ENCODE measurements around the gene TICAM1. TPM values are rescaled to one million over a fixed set of nuclear protein-coding genes. Genes with fewer than 3 reads are reported as not detected.

TICAM1 gene
- total RNA-seq, 2 experiments from 2014 or later, result 14.7 to 15.0 TPM

DNA sequence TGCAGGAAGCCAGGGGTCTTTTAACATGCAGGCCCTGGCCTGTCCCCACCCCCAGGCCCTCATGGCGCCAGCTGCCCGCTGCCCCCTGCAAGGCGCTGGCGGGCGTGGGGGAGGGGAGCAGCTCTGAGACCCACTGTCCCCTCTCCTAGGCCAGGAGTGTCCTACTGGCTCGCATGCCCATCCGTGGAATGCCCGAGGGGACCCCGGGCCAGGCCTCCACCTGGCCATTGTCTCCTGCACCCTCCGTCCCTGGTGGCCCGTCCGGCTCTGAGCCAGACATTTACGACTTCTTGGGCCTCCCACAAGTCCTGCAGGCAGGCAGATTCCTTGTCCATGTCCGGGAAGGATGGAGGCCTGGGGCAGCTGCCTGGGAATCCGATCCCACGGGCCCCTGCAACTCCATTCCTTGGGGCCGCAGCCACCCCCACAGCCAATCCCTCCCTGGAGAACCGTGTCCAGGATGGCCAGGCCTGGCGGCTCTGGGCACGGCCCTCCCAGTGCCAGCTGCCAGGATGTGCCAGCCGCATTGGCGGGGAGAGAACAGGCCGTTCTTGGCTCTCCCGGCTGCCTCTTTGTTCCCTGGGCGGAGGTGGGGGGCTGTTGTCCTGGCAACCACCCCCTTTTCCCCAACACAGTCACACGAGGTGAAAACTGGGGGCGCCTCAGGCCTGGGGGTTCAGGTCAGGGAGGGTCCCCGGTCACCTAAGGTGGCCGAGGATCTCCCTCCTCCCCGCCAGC lies 46.4 kb upstream of the TICAM1 start:
- Histone ChIP-seq H3K9me3 (ENCODE audit: control insufficient read depth in 1 of 2, insufficient read depth in 1 of 2, low read length in 2 of 2) (peaks cover 0 to 5% of the 10 kb centered on the region in 2 experiments), H3K36me3 (ENCODE audit: insufficient read depth, low read length) (no peaks in the 10 kb centered on the region), H3K4me1 (ENCODE audit: insufficient read depth, low read length) (peaks cover 13% of the 10 kb centered on the region), H3K27ac (ENCODE audit: low read depth in 1 of 2, low read length in 2 of 2) (no peak overlapping the region), H3K4me3 (ENCODE audit: low read length) (no peak overlapping the region), H3K27me3 (ENCODE audit: control insufficient read depth in 1 of 2, insufficient read depth in 2 of 2, low read length in 2 of 2) (no peaks in the 10 kb centered on the region)
- no peak overlapping the region for H3K27ac Mint-ChIP-seq
- no peaks in the 10 kb centered on the region for H3K4me1 Mint-ChIP-seq (ENCODE audit: low read depth)
- TF ChIP-seq, protein P1, sequence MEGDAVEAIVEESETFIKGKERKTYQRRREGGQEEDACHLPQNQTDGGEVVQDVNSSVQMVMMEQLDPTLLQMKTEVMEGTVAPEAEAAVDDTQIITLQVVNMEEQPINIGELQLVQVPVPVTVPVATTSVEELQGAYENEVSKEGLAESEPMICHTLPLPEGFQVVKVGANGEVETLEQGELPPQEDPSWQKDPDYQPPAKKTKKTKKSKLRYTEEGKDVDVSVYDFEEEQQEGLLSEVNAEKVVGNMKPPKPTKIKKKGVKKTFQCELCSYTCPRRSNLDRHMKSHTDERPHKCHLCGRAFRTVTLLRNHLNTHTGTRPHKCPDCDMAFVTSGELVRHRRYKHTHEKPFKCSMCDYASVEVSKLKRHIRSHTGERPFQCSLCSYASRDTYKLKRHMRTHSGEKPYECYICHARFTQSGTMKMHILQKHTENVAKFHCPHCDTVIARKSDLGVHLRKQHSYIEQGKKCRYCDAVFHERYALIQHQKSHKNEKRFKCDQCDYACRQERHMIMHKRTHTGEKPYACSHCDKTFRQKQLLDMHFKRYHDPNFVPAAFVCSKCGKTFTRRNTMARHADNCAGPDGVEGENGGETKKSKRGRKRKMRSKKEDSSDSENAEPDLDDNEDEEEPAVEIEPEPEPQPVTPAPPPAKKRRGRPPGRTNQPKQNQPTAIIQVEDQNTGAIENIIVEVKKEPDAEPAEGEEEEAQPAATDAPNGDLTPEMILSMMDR (IDR thresholded peaks at IDR 0.05), result no peak
- H3K9me3 Mint-ChIP-seq, result no peaks in the 10 kb centered on the region
- DNase-seq (no peak), ATAC-seq (ENCODE audit: poor library complexity) (no peak)
- H3K36me3 Mint-ChIP-seq (ENCODE audit: low read depth), result no peaks in the 10 kb centered on the region
- intact Hi-C loops (cut with DNase I, micrococcal nuclease), result no loop called here
- peaks cover 7% of the 10 kb centered on the region for H3K27me3 Mint-ChIP-seq
- CTCF ChIA-PET, result no interaction called here
- H3K4me3 Mint-ChIP-seq, result no peak overlapping the region
- POLR2A ChIA-PET, result no interaction called here

DNA sequence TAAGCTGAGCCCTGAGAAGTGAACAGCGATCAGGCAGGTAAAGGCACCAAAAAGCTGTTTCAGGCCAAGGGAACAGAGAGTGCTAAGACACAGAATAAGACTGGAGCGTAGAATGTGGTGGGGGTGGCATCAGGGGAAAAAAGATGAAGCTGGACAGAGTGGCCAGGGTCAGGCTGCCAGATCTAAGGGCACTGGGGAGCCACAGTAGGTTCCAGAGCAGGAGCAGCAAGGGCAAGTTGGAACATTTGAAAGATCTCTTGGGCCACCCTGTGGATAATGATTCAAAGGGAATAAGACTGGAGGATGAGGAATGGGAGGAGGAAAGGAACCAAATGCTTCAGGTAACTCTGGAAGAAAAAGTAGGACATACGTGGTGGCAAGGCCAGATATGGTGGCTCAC lies 42.4 kb upstream of the TICAM1 start:
- Histone ChIP-seq H3K27me3 (ENCODE audit: control insufficient read depth in 1 of 2, insufficient read depth in 2 of 2, low read length in 2 of 2) (no peaks in the 10 kb centered on the region), H3K36me3 (ENCODE audit: insufficient read depth, low read length) (no peaks in the 10 kb centered on the region), H3K9me3 (ENCODE audit: control insufficient read depth in 1 of 2, insufficient read depth in 1 of 2, low read length in 2 of 2) (peaks cover 0 to 5% of the 10 kb centered on the region in 2 experiments), H3K4me1 (ENCODE audit: insufficient read depth, low read length) (peaks cover 18% of the 10 kb centered on the region), H3K4me3 (ENCODE audit: low read length) (no peak overlapping the region), H3K27ac (ENCODE audit: low read depth in 1 of 2, low read length in 2 of 2) (no peak overlapping the region)
- Mint-ChIP-seq H3K36me3 (ENCODE audit: low read depth) (no peaks in the 10 kb centered on the region), H3K4me1 (ENCODE audit: low read depth) (peaks cover 4% of the 10 kb centered on the region), H3K4me3 (no peak overlapping the region), H3K27me3 (peaks cover 11% of the 10 kb centered on the region), H3K27ac (no peak overlapping the region), H3K9me3 (no peaks in the 10 kb centered on the region)
- ATAC-seq (ENCODE audit: poor library complexity), result no peak
- intact Hi-C loops (cut with DNase I, micrococcal nuclease), result no loop called here
- CTCF ChIA-PET, result interaction anchor here (2.6 to 4.7 kb wide), 3 partner anchors 40 to 158 kb away, joined by 11 to 60 read pairs (median 13); no protein-coding TSS in a partner anchor
- TF ChIP-seq, protein P1 (IDR thresholded peaks at IDR 0.05), result no peak
- POLR2A ChIA-PET, result no interaction called here
- no peak for DNase-seq

DNA sequence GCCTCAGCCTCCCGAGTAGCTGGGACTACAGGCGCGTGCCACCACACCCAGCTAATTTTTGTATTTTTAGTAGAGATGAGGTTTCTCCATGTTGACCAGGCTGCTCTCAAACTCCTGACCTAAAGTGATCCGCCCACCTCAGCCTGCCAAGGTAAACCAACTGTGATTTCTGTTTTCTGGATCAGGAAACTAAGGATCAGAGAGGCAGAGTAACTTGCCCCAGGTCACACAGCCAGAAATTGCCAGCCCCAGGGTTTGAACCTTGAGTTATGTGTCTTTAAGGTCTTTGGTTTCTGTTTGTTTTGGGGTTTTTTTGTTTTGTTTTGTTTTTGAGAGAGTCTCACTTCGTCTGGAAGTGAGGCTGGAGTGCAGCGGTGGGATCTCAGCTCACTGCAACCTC lies 40.2 kb upstream of the TICAM1 start:
- Mint-ChIP-seq H3K4me3 (no peak overlapping the region), H3K36me3 (ENCODE audit: low read depth) (no peaks in the 10 kb centered on the region), H3K27me3 (peaks cover 11% of the 10 kb centered on the region), H3K27ac (no peak overlapping the region), H3K4me1 (ENCODE audit: low read depth) (peaks cover 6% of the 10 kb centered on the region), H3K9me3 (no peaks in the 10 kb centered on the region)
- Histone ChIP-seq H3K27ac (ENCODE audit: low read depth in 1 of 2, low read length in 2 of 2) (no peak overlapping the region), H3K9me3 (ENCODE audit: control insufficient read depth in 1 of 2, insufficient read depth in 1 of 2, low read length in 2 of 2) (no peaks in the 10 kb centered on the region), H3K36me3 (ENCODE audit: insufficient read depth, low read length) (no peaks in the 10 kb centered on the region), H3K4me3 (ENCODE audit: low read length) (no peak overlapping the region), H3K27me3 (ENCODE audit: control insufficient read depth in 1 of 2, insufficient read depth in 2 of 2, low read length in 2 of 2) (no peaks in the 10 kb centered on the region), H3K4me1 (ENCODE audit: insufficient read depth, low read length) (peaks cover 23% of the 10 kb centered on the region)
- ATAC-seq (ENCODE audit: poor library complexity), result no peak
- no peak for DNase-seq
- TF ChIP-seq, protein P1 (IDR thresholded peaks at IDR 0.05), result no peak
- POLR2A ChIA-PET, result no interaction called here
- intact Hi-C loops (cut with DNase I, micrococcal nuclease), result loop anchor here (1.0 kb wide), 2 partner anchors 40 to 160 kb away; no protein-coding TSS in a partner anchor
- CTCF ChIA-PET, result interaction anchor here (1.3 to 4.7 kb wide), 4 partner anchors 12 to 160 kb away, joined by 3 to 60 read pairs (median 12); no protein-coding TSS in a partner anchor
